HCT116 (cell line): ENCODE results near the gene RPTOR. TPM values are rescaled to one million over a fixed set of nuclear protein-coding genes. Genes with fewer than 3 reads are reported as not detected.

Experiments used
- ATAC-seq: fragments of 200-7000 bp; cut with Tn5 transposase; 2 replicates; pipeline ENCODE4 v1.9.1; 2020; ENCODE audit warnings: mild to moderate bottlenecking, moderate library complexity
- BruUV-seq: library from RNA; stranded (reverse); fragments of 400-500 nt; replicated peaks from 2 replicates; lab custom pipeline; 2021; lab: Mats Ljungman, UMichigan
- CTCF ChIA-PET: fragments of 300-600 bp; sonication (Branson Sonifier 250); formaldehyde crosslinking; loops from one replicate; lab custom pipeline; 2021; ENCODE audit warnings: antibody characterized with exemption; lab: Charles Lee
- POLR2A ChIA-PET: fragments of 300-600, 350-600 bp; sonication (Branson Sonifier 250); formaldehyde crosslinking; loops from one replicate; lab custom pipeline; 2021; ENCODE audit warnings: antibody characterized with exemption; lab: Charles Lee
- RAD21 ChIA-PET, 2 experiments: fragments of 300-600 bp; sonication (Branson Sonifier 250); formaldehyde crosslinking; loops; one replicate each; lab custom pipeline; 2023; ENCODE audit warnings: low total read pairs in 2 of 2; ENCODE audit not compliant: uncharacterized antibody in 2 of 2, unreplicated experiment in 2 of 2, low non-redundant PET in 1 of 2; lab: Charles Lee
- DNase-seq: peaks from one replicate; pipeline ENCODE4 v3.0.0-alpha.2; 2010; ENCODE audit warnings: low read depth, low spot score
- H2AFZ ChIP-seq: fragments of 200-600 bp; shearing (Covaris generic), sonication (generic); 2 replicates; pipeline ENCODE4 v1.6.1; 2017; ENCODE audit warnings: low read depth, mixed run types, mixed read lengths, antibody characterized with exemption, low read length; ENCODE audit not compliant: poor library complexity, severe bottlenecking
- H3K27ac ChIP-seq: 2 replicates; pipeline ENCODE4 v1.5.1; 2012; ENCODE audit warnings: low read depth, low read length
- H3K27me3 ChIP-seq: fragments of 200-600 bp; sonication (generic); 2 replicates; pipeline ENCODE4 v1.6.1; 2016; ENCODE audit warnings: mixed run types, low read length, mixed read lengths; ENCODE audit not compliant: insufficient read depth
- H3K36me3 ChIP-seq, 2 experiments: fragments of 200-500 bp in 1 of 2; fragments of 200-600 bp in 1 of 2; sonication (Bioruptor generic) in 1 of 2; sonication (generic) in 1 of 2; 2 replicates each; pipeline versions ENCODE4 v1.5.1 to v1.6.1; 2014 to 2016; ENCODE audit warnings: low read length in 2 of 2, inconsistent platforms in 1 of 2, mixed read lengths in 1 of 2, mixed run types in 1 of 2; ENCODE audit not compliant: insufficient read depth in 2 of 2, control insufficient read depth in 1 of 2
- H3K4me1 ChIP-seq, 2 experiments: fragments of 200-600 bp in 1 of 2; sonication (generic) in 1 of 2; 2 replicates each; pipeline versions ENCODE4 v1.5.1 to v1.6.1; 2012 to 2017; ENCODE audit warnings: low read length in 2 of 2, inconsistent platforms in 1 of 2, mild to moderate bottlenecking in 1 of 2, mixed read lengths in 1 of 2, mixed run types in 1 of 2, moderate library complexity in 1 of 2; ENCODE audit not compliant: insufficient read depth in 2 of 2, control insufficient read depth in 1 of 2
- H3K4me2 ChIP-seq: fragments of 200-600 bp; sonication (generic); 2 replicates; pipeline ENCODE4 v1.6.1; 2017; ENCODE audit warnings: mixed run types, low read length, mixed read lengths
- H3K4me3 ChIP-seq, 2 experiments: fragments of 200-600 bp in 1 of 2; sonication (generic) in 1 of 2; replicated peaks in 1 of 2; 2 replicates each; pipeline ENCODE4 v1.5.1; 2011 to 2016; ENCODE audit warnings: low read length in 2 of 2, control low read depth in 1 of 2, low read depth in 1 of 2, mild to moderate bottlenecking in 1 of 2, mixed read lengths in 1 of 2, mixed run types in 1 of 2
- H3K79me2 ChIP-seq: fragments of 200-600 bp; sonication (generic); 2 replicates; pipeline ENCODE4 v1.6.1; 2017; ENCODE audit warnings: mild to moderate bottlenecking, mixed run types, low read length, moderate library complexity, mixed read lengths; ENCODE audit not compliant: insufficient read depth
- H3K9ac ChIP-seq: fragments of 200-600 bp; sonication (generic); 2 replicates; pipeline ENCODE4 v1.6.1; 2016; ENCODE audit warnings: low read length, mixed read lengths
- H3K9me2 ChIP-seq: fragments of 200-600 bp; sonication (generic), shearing (Covaris generic); 2 replicates; pipeline ENCODE4 v1.6.1; 2017; ENCODE audit warnings: mixed run types, mild to moderate bottlenecking, moderate library complexity; ENCODE audit not compliant: insufficient read depth
- H3K9me3 ChIP-seq, 2 experiments: fragments of 200-500 bp in 1 of 2; fragments of 200-600 bp in 1 of 2; sonication (Bioruptor generic) in 1 of 2; sonication (generic) in 1 of 2; 2 replicates each; pipeline ENCODE4 v1.6.1; 2014 to 2017; ENCODE audit warnings: low read length in 2 of 2, mixed read lengths in 2 of 2, inconsistent platforms in 1 of 2, low read depth in 1 of 2, mild to moderate bottlenecking in 1 of 2, mixed run types in 1 of 2, moderate library complexity in 1 of 2; ENCODE audit not compliant: control insufficient read depth in 1 of 2, insufficient read depth in 1 of 2
- H4K20me1 ChIP-seq: fragments of 200-600 bp; sonication (generic), shearing (Covaris generic); 2 replicates; pipeline ENCODE4 v1.6.1; 2017; ENCODE audit warnings: mixed run types, mild to moderate bottlenecking, moderate library complexity; ENCODE audit not compliant: insufficient read depth
- ATF3 ChIP-seq: IDR thresholded peaks from 2 replicates; pipeline ENCODE4 v1.6.1; 2012
- CBX3 ChIP-seq: IDR thresholded peaks from 2 replicates; pipeline ENCODE4 v1.6.1; 2012; ENCODE audit warnings: low read depth
- CEBPB ChIP-seq: IDR thresholded peaks from 2 replicates; pipeline ENCODE4 v1.6.1; 2012; ENCODE audit warnings: low read depth
- CTCF ChIP-seq, 3 experiments: fragments of 200-600 bp in 1 of 3; sonication (generic) in 1 of 3; IDR thresholded peaks in 2 of 3; conservative IDR thresholded peaks in 1 of 3; 2 replicates each; pipeline ENCODE4 v1.5.1; 2012 to 2017; ENCODE audit warnings: low read depth in 2 of 3, low read length in 2 of 3, antibody characterized with exemption in 1 of 3, borderline replicate concordance in 1 of 3, control low read depth in 1 of 3, mild to moderate bottlenecking in 1 of 3, mixed read lengths in 1 of 3, mixed run types in 1 of 3, moderate library complexity in 1 of 3; ENCODE audit not compliant: insufficient read depth in 1 of 3
- EGR1 ChIP-seq: IDR thresholded peaks from 2 replicates; pipeline ENCODE4 v1.6.1; 2012; ENCODE audit warnings: low read depth
- EZH2 ChIP-seq: fragments of 200-600 bp; sonication (generic); IDR thresholded peaks from 2 replicates; pipeline ENCODE4 v1.6.1; 2017; ENCODE audit warnings: antibody characterized with exemption, mixed run types
- FOSL1 ChIP-seq: IDR thresholded peaks from 2 replicates; pipeline ENCODE4 v1.6.1; 2012; ENCODE audit warnings: low read depth
- JUND ChIP-seq: IDR thresholded peaks from 2 replicates; pipeline ENCODE4 v1.6.1; 2012
- MAX ChIP-seq: IDR thresholded peaks from 2 replicates; pipeline ENCODE4 v1.6.1; 2012
- POLR2A ChIP-seq: IDR thresholded peaks from 2 replicates; pipeline ENCODE4 v1.7.0; 2011; ENCODE audit warnings: borderline replicate concordance; ENCODE audit not compliant: insufficient read depth, insufficient read length; ENCODE audit errors: extremely low read depth
- RAD21 ChIP-seq: IDR thresholded peaks from 2 replicates; pipeline ENCODE4 v1.6.1; 2012; ENCODE audit warnings: low read depth, mild to moderate bottlenecking
- REST ChIP-seq: IDR thresholded peaks from 2 replicates; pipeline ENCODE4 v1.6.1; 2012; ENCODE audit warnings: low read depth
- SIN3A ChIP-seq: IDR thresholded peaks from 2 replicates; pipeline ENCODE4 v1.6.1; 2012; ENCODE audit warnings: low read depth
- SP1 ChIP-seq: IDR thresholded peaks from 2 replicates; pipeline ENCODE4 v1.6.1; 2012; ENCODE audit warnings: low read depth
- TCF7L2 ChIP-seq: IDR thresholded peaks from 2 replicates; pipeline ENCODE4 v1.7.0; 2011; ENCODE audit warnings: borderline replicate concordance, inconsistent platforms; ENCODE audit not compliant: insufficient read depth, insufficient read length; ENCODE audit errors: extremely low read depth
- YY1 ChIP-seq: IDR thresholded peaks from 2 replicates; pipeline ENCODE4 v1.6.1; 2011; ENCODE audit warnings: low read length, low read depth, moderate library complexity, mild to moderate bottlenecking; ENCODE audit not compliant: insufficient replicate concordance; ENCODE audit errors: extremely low read depth
- ZFX ChIP-seq: fragments of 450-650 bp; IDR thresholded peaks from 2 replicates; pipeline ENCODE4 v1.6.1; 2017
- ZNF274 ChIP-seq: fragments of 200-500 bp; sonication (Bioruptor generic); IDR thresholded peaks from 2 replicates; pipeline ENCODE4 v1.6.1; 2014; ENCODE audit warnings: mild to moderate bottlenecking, low read depth, low read length, inconsistent platforms
- intact Hi-C: fragments of 100-400 bp; cut with micrococcal nuclease; formaldehyde crosslinking; loops from 2 replicates; pipeline ENCODE4 v1.10.0; 2022
- total RNA-seq: library from RNA; stranded (reverse); gene quantifications from one replicate; pipeline ENCODE4 v1.2.1, GENCODE V29; 2021; ENCODE audit not compliant: unreplicated experiment
- TF ChIP-seq, protein P1 (sequence below): IDR thresholded peaks from 2 replicates; pipeline ENCODE4 v1.6.1; 2011; ENCODE audit warnings: mild to moderate bottlenecking, low read length, moderate library complexity; ENCODE audit not compliant: insufficient replicate concordance; ENCODE audit errors: extremely low read depth

RPTOR gene
- total RNA-seq, 1 experiment from 2014 or later = 69.5 TPM

GRCh38 chr17:80941171-80941570 lies 396.5 kb downstream of the RPTOR start:
- ChIA-PET RAD21 (no interaction called here), CTCF (no interaction called here), POLR2A (no interaction called here)
- no peak overlapping the region for H3K4me3 ChIP-seq
- no peaks in the 10 kb centered on the region for H4K20me1 ChIP-seq
- peaks cover 9% of the 10 kb centered on the region in 2 experiments; a peak in 3 of 4 replicates for H3K36me3 ChIP-seq
- H3K27ac ChIP-seq = no peak overlapping the region
- H3K79me2 ChIP-seq = no peaks in the 10 kb centered on the region
- intact Hi-C loops = no loop called here
- ATAC-seq (no peak), DNase-seq (no peak)
- no peak overlapping the region for H3K9ac ChIP-seq
- H3K9me3 ChIP-seq = no peaks in the 10 kb centered on the region
- BruUV-seq = no TSS peak
- H3K27me3 ChIP-seq = no peaks in the 10 kb centered on the region
- H2AFZ ChIP-seq = no peak overlapping the region
- no peak overlapping the region for H3K4me2 ChIP-seq
- no peak for TF ChIP-seq ZNF274
- TF ChIP-seq EGR1 = no peak
- TF ChIP-seq ATF3 = no peak
- no peak for TF ChIP-seq EZH2
- no peak for TF ChIP-seq CTCF (IDR thresholded peaks at IDR 0.05 in 2 of 3, conservative IDR thresholded peaks at IDR 0.05 in 1 of 3; ENCODE audit: borderline replicate concordance in 1 of 3, insufficient read depth in 1 of 3, low read depth in 2 of 3, low read length in 2 of 3)
- TF ChIP-seq MAX = no peak
- TF ChIP-seq CEBPB = no peak
- no peak for TF ChIP-seq FOSL1
- TF ChIP-seq YY1 = no peak
- no peak for TF ChIP-seq POLR2A
- no peak for TF ChIP-seq JUND
- no peak for TF ChIP-seq TCF7L2
- TF ChIP-seq, protein P1, sequence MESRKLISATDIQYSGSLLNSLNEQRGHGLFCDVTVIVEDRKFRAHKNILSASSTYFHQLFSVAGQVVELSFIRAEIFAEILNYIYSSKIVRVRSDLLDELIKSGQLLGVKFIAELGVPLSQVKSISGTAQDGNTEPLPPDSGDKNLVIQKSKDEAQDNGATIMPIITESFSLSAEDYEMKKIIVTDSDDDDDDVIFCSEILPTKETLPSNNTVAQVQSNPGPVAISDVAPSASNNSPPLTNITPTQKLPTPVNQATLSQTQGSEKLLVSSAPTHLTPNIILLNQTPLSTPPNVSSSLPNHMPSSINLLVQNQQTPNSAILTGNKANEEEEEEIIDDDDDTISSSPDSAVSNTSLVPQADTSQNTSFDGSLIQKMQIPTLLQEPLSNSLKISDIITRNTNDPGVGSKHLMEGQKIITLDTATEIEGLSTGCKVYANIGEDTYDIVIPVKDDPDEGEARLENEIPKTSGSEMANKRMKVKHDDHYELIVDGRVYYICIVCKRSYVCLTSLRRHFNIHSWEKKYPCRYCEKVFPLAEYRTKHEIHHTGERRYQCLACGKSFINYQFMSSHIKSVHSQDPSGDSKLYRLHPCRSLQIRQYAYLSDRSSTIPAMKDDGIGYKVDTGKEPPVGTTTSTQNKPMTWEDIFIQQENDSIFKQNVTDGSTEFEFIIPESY = no peak
- no peak for TF ChIP-seq SIN3A
- no peak for TF ChIP-seq CBX3
- TF ChIP-seq REST = no peak
- TF ChIP-seq SP1 = no peak
- TF ChIP-seq RAD21 = no peak
- no peak for TF ChIP-seq ZFX
- H3K4me1 ChIP-seq = no peaks in the 10 kb centered on the region
- H3K9me2 ChIP-seq = no peaks in the 10 kb centered on the region
